Testis (tissue), 2 donors: ENCODE data around the gene THBS4.
A peak's percentile ranks its signal among the peaks of the same experiment; 100 is the strongest.

Source experiments
- POLR2A ChIP-seq: fragments of 450-650 bp; IDR thresholded peaks from one replicate; pipeline ENCODE4 v1.6.1; 2017; ENCODE audit warnings: antibody characterized with exemption, mild to moderate bottlenecking, moderate library complexity
- TF ChIP-seq, protein P1 (sequence below), 3 experiments: fragments of 450-650 bp in 2 of 3; fragments of 200-600 bp in 1 of 3; sonication (generic) in 1 of 3; IDR thresholded peaks; one replicate each; pipeline ENCODE4 v1.5.1; 2016 to 2019; ENCODE audit warnings: antibody characterized with exemption in 3 of 3, mild to moderate bottlenecking in 2 of 3, moderate library complexity in 1 of 3

- TF ChIP-seq, protein P1, sequence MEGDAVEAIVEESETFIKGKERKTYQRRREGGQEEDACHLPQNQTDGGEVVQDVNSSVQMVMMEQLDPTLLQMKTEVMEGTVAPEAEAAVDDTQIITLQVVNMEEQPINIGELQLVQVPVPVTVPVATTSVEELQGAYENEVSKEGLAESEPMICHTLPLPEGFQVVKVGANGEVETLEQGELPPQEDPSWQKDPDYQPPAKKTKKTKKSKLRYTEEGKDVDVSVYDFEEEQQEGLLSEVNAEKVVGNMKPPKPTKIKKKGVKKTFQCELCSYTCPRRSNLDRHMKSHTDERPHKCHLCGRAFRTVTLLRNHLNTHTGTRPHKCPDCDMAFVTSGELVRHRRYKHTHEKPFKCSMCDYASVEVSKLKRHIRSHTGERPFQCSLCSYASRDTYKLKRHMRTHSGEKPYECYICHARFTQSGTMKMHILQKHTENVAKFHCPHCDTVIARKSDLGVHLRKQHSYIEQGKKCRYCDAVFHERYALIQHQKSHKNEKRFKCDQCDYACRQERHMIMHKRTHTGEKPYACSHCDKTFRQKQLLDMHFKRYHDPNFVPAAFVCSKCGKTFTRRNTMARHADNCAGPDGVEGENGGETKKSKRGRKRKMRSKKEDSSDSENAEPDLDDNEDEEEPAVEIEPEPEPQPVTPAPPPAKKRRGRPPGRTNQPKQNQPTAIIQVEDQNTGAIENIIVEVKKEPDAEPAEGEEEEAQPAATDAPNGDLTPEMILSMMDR (IDR thresholded peaks at IDR 0.05) = peak in 2 of 3 experiments; percentile 3 to 16
- TF ChIP-seq POLR2A = no peak
Measured at GRCh38 chr5:80125962-80126480, 90.9 kb downstream of the THBS4 start.
